HG02840 (cell line): ENCODE data around the gene CSNK1D.
"Not testable (repeated sequence)": the region's sequence is repeated elsewhere in the genome, so short reads cannot be mapped to it uniquely, and the experiment has no call there.

ENCODE experiments used
- ATAC-seq: cut with Tn5 transposase; IDR thresholded peaks from one replicate; pipeline ENCODE4 v1.9.1; 2021; ENCODE audit warnings: mild to moderate bottlenecking, moderate library complexity, moderate number of reproducible peaks; ENCODE audit not compliant: unreplicated experiment, low FRiP score

CSNK1D gene

DNA sequence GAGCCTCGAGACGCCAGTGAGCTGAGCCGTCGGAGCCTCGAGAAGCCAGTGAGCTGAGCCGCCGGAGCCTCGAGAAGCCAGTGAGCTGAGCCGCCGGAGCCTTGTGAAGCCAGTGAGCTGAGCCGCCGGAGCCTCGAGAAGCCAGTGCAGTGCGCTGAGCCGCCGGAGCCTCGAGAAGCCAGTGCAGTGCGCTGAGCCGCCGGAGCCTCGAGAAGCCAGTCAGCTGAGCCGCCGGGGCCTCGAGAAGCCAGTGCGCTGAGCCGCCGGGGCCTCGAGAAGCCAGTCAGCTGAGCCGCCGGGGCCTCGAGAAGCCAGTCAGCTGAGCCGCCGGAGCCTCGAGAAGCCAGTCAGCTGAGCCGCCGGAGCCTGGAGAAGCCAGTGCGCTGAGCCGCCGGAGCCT, 19.4 kb downstream of the CSNK1D start:
- ATAC-seq = not testable (repeated sequence)

DNA sequence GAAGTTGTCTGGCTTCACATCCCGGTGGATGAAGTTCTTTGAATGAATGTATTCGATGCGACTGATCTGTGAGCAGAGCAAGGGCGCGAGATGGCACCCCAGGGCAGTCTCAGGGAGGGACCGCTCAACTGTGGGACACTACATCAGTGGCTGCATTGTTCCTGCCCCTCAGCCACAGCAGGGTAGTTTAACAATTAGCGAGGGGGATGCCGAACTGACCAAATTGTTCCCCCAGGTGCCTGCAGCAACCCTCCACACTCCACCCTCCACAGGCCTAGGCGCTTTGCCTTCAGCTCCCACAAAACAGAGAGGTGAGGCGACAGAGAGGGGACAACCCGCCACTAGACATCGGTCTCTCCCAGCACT, 20.3 kb downstream of the CSNK1D start:
- ATAC-seq = no peak

DNA sequence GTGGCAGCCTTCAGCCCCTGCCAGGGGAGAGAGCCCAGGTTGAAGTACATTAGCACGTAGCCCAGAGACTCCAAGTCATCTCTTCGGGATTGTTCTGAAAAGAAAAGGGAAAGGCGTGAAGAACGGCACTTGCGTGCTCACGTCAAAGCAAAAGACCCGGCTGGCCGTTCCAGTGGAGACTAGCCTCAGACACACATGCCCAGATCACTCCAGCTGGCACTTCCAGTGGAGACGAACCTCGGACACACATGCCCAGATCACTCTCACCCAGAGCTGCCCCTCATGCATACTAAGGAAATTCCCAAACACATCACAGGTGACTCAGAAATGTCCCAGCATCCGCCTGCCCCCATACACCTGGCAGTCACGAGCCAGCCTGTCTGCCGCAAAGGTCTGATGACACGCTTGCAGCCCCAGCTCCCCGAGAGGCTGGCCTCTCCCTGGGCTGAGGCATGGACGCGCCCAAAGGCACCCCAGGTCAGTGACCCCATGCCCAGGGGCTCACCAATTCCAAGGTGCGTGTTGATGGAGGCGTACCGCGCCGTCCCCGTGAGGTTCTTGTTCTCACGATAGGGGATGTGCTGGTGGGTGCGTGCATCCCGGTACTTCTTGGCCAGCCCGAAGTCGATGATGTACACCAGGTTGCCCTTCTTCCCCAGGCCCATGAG, 20.9 kb downstream of the CSNK1D start:
- no peak for ATAC-seq

DNA sequence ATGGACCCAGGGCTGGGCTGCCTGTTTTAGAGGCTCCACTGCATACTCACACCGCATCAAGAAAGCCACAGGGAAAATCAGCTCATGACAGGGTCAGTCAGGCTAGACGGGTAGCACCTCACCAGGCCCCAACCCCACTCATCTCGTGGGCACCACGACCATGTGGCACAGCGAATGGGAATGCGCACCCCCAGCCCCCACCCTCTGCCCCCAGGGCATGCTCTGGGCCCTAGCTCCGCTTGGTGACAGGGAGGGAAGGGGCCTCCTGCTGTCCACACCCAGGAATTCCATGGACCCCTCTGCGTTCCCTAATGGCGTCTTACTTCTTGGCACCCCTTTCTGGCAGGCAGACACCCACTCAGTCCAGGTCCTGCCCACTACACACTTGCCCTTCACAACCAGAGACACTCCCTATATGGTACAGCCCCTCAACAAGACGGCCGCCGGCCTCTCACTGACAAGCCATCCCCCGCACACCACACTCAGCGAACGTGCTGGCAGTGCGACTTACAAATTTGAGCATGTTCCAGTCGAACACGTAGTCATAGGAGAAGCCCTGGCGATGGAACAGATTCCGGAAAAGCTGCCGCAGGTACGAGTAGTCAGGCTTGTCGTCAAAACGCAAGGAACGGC, 22.5 kb downstream of the CSNK1D start:
- ATAC-seq = no peak

DNA sequence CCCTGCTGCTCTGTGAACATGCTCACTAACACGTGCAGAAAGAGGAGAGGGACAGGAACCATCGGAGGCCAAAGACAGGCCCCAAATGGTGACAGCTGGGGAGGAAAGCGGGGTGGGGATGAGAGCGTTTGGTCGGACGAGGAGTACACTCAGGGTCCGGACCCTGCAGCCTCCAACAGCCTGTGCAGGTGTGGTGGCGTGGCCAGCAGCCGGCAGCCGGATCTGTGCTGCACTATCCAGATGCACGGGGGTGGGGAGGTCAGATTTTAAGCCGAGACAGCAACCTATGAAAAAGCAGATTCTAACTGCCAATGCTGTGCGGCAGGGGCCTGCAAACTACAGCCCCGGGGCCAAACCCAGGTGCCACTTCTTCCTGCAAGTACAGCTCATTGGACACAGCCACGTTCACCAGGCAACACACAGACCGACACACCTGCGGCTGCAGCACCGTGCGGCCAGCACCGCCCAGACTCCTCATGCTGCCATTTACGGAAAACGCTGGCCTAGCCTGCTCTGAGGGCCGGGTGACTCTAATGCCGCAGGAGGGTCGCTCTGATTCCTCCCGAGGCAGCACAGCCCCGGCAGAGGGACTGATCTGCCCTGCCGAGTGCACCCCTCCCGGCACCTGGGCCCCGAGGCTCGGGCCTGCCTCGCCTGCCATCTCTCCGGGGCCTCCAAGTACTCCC, 23.5 kb downstream of the CSNK1D start:
- ATAC-seq = no peak

DNA sequence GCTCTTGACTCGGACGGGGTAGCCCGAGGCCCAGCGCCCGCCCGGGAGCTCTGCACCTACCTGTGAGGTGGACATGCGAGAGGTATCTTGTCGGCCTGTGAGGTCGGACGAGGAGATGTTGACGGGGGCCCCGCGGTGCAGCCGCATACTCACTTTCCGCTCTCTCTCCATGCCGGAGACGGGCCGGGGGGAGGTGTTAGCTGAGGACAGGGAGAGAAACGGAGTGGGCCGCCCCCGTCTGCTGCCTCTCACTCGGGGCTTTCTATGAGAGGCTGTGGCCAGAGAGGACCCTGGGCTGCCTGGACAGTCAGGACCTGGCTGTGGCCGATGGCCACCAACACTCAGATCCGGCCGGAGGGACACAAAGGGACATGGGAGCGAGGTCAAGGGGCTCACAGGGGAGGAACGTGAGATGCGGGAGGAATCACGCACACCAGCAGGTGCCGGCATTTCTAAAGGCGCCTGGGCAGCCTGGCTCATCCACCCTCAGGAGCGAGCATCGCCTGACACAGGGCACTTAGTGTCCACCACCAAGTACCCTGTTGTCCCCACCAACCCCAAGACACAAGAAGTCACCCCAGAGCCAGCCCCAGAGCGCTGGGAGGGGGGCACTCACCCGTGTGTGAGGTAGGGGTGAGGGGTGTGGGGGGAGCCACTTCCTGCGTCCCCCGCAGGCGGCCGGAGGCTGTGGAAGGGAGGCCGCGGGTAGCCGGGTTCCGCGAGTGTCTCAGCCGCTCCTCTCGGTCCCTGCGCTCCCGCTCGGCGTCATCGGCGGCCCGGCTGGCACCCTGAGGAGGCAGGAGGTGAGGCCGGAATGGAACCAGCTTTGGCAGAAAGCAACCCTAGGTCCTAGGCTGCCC, 24.5 kb downstream of the CSNK1D start:
- no peak for ATAC-seq

DNA sequence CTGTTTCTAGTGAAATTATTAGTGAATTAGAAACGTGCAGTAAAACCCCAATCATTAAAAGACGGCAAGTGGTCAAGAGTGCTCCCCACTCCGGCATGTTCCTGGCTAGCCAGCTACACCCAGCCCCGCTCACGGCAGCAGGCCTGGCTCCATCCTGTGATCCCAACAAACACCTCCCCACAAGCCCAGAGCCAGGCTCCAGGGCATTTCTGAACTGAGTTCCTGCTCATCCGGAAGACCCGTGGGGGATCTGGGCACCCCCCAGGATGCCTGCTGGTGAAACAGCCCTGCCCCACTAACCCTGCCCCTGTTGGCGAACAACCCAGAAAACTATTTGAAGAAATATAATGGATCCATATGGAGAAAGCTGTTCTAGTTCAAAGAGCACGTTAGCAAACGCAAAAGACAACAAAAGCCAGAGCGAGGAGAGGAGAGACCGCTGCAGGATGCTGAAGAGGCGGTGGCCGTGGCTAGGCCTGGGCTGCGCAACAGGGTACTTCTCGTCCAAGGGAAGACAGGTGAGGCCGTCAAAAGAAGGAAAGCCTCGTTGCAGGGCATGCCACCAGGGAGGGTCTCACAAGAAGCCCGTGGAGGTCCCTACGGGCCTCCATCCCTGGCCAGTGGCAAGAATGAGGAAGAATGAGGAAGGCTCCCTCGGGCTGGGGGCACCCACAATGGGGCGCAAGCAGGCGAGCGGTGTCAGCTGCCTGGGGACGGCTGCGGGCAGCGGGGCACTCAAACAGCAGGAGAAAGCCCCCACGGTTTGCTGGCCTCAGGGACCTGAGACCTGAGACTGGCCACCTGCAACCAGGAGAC, 25.4 kb downstream of the CSNK1D start:
- ATAC-seq = no peak

DNA sequence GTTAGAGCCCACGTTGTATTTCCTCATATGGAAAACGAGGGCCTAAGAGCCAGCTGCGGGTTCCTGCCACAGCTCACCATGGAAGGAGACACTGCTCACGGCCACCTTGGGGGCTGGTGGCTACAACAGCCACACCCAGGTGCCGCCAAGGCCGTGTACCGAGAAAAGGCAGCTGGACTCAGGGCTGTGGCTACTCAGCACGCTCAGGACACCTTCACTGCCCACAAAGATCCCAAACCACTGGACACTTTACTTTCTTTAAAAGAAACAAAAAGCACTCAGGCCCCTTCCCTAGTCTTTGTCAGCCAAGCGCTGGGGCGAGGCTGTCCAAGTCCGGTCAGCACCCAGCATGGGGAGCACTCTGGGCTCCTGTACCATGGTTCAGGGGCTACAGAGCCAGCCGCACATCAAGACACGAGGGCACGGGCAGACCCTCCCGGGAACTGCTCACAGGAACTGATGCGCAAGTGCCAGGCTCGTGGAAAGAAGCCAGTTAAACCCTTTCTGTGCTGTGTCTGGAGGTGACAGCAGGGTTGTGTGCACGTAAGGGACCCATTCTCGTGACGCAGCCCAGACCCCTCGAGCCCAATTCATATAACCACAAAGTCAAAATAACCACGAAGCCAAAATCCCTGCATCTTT, 26.2 kb downstream of the CSNK1D start:
- ATAC-seq = no peak

DNA sequence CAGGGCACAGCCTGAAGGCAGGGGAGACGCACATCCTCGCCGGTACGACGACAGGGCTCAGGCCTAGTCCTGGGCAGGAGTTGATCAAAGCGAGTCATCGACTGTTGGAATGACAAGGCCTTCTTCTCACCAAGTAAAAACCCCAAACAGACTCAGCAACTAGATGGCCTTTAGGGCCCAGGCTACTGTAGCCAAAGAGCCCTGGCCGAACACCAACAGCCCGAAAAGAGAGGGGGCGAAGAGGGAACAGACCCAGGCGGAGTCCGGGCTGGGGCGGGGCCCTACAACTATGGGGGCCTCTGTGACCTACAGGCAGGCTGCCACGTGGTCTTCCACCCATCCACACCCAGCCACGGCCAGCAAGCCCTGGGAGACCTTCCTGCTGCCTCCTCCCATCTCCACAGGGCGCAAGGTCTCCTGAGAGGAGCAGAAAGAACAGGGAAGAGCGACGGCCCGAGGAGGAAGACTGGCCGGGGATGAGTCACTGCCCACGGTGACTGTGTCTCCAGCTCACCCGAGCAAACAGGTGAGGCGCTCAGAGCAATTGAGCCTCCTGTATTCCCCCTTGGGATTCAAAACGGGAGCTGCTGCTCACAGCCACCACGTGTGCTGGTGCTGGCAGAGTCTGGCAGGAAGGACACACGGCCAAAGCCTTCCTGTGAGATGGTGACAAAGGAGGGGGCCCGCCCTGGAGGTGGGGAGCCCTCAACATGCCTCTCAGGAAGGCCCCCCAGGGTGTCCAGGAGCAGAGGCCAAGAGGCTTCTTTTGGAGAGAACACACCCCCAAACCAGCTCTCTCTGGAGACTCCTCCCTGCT, 26.9 kb downstream of the CSNK1D start:
- ATAC-seq = no peak

DNA sequence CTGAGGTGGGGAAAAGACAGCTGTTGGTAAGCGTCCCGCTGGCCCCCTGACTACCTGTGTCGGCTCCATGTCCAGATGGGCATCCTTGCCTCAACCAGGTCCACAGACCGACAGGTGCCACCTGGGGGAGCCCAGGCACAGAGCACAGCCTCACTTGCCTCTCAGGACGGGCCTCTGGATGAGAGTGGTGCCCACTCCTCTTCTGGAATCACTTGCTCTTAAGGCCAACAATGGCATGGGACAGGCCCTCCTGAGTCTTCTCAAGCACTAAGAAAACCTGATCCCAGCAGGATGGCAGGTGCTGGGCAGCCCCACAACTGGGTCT, 27.5 kb downstream of the CSNK1D start:
- ATAC-seq = no peak

DNA sequence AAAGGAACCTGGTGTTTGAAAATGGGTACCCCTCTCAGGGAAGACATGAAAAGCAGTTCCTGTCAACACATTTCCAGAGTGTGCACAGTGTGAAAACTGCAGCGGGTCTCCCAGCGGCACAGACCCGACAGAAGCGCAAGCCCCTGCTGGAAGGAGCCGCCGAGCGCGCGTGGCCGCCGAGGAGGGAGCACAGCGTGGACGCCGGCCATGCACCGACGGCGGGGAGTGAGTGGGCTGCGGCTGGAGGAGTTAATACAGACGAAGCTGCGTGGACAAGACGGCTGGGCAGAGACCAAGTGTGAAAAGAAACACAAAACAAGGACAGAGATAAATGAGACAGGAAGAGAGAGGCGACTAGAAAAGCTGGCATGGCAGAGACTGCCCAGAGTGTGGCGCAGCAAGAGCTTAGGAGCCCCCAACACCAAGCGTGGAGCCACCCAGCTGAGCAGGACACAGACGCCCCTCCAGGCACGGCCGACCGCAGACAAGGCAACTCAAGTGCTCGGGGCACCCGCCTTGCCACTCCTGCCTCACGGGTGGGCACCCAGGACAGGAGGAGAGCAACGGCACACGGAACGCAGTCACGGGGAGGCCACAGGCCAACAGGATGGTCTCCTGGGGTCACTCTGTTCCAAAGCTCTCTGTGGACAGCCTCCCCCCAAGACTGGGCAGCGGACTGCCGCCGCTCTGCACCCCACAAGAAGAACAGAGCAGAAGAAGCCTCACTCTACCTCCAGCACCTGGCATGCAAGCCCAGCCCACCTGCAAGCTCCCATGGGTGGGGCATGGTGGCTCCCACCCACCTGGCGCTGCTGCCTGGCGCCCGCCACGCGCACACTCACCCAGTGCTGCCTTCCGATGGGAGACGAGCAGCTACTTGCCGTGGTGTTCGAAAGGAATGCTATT, 28.1 kb downstream of the CSNK1D start:
- ATAC-seq = no peak

DNA sequence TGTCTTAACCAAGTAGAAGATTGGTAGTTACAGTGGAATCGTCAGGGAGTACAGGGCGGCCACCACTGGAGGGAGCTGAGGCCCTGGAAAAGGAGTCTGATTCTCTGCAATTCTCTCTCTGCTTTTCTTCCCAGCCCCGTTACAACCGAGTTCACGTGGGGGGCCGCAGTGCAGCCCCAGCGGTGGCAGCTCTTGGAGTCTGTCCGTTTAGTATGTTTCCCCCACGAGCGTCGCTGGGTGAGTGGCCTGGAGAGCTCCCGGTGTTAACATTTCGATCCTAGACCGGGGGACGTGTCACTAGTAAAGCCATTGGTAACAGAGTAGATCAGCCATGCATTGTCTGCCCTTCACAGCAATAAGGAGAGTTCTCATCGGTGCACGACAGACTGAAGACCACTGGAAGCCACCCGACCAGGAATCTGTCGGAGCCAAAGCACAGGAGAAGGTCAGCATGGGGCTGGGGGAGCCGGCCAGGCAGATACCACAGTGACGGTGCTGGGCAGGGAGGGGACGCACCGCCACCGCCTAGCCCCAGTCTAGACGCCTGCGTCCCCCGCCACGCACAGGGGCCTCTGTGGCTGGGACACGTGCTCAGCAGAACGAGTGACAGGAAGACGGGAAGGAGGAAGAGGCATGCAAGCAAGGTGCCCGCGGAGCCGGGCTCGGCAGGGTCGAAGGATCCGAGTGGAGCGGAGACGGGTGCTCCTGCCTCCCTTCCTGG, 28.9 kb downstream of the CSNK1D start:
- no peak for ATAC-seq

DNA sequence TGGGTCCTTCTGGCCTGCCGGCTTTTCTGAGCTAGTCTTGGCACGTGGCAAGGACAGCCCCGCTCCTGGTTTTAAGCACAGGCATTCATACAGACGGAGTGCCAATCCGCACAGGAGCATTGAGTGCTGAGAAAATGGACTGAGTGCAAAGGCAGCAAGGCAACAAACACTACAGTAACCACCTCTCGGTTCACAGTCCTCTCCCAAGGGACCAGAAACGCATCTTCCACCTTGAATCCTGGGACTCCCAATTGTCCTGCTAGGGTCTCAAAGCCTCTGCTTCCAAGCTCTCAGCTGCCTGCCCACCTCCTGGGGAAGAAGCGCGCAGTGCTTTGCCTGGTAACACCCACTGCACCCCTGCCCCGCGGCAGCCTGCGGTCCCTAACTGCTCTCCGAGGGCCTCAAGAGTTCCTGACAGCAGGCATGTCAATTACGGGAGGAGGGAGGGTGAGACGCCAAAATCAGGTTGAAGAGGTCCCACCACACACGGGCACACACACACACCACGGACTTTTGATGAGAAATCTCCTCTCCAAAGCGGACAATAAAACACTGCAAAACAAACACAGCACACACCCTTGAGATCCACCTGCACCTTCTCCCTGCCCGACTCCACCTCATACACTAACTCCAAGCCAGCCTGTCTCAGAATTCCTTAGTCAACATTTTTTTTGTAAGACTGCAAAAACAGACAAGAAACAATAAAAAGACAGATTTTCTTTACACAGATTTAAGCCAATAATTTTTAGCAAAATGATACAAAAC, 29.7 kb downstream of the CSNK1D start:
- no peak for ATAC-seq

DNA sequence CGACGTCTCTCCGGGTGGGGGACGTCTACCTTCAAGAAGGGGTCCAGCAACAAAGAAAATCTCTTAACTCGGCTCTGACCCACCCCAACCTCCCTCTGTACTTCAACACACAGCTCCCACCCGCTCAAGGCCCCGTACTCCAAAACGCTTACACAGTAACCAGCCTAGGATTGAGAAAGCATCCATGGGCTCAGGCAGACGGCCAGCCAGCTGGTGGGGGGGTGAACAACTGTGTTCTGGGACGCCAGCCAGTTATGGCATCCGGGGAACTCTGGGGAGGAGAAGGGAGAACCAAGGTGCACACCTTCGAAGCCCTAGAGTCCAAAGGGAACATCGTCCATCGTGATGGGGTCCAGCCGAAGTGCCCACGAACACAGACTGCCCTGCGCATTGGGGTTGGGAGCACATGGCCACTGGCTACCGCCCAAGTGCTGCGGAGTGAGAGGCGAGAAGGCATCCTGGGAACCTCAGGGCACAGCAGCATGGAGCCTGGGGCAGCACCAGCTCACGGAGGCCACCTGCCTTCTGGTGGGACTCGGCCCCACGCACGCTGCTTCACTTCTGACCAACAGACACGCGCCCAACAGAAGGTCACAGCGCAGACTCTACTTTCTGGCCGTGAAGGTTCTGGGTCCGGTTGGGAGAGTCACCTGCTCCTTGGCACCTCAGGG, 30.4 kb downstream of the CSNK1D start:
- no peak for ATAC-seq

DNA sequence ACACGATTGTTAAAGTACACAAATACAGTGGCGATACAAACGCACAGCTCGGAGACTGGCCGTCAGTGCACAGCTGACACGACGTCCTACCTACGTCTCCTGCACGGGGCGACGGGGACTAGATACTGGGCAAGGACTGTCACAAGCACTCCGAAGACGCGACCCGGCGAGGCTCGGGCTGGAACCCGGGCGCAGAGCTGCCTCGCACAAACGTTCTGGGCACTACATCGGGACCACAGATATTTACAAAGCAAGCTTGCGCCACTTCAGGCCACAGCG, 30.9 kb downstream of the CSNK1D start:
- no peak for ATAC-seq

DNA sequence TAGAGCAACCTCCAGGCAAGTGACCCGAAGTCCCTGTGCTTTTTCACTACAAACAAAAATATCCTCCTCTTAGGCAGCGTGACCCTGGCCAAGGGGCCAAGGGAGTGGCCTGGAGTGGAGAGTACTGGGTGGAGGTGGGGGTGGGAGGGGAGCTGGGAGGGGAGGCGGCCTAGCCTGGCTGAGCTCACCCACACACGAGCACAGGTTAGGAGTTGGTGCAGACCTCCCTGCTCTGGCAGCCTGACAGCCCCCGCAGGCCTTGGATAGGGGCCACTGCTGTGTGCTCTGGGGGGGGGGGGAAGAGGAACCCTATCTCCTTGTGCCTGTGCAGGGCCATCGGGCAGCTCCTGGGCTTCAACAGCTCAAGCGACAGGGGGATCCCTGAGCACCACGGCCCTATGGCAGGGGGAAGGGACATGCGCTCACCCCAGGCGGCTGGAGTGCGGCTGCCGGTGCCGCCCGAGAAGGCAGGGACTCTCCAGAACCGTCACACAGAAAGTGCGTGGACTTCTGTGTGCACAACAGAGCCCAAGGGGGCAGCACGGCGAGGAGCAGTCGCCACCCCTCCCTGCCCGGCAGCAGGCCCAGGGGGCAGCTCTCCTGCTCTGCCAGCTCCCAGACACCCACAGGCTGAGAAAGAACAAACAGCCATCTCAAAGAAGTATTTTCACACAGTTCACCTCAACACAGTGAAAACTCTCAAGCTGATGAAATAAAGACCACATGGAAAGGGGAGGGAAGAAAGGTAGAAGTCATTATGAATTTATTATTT, 31.4 kb downstream of the CSNK1D start:
- ATAC-seq = no peak
